ENCODE results near the gene RGMA. TPM values are rescaled to one million over a fixed set of nuclear protein-coding genes. Genes with fewer than 3 reads are reported as not detected.

The RGMA gene
- total RNA-seq, 1 donor from 2014 or later: 6.2 TPM

DNA sequence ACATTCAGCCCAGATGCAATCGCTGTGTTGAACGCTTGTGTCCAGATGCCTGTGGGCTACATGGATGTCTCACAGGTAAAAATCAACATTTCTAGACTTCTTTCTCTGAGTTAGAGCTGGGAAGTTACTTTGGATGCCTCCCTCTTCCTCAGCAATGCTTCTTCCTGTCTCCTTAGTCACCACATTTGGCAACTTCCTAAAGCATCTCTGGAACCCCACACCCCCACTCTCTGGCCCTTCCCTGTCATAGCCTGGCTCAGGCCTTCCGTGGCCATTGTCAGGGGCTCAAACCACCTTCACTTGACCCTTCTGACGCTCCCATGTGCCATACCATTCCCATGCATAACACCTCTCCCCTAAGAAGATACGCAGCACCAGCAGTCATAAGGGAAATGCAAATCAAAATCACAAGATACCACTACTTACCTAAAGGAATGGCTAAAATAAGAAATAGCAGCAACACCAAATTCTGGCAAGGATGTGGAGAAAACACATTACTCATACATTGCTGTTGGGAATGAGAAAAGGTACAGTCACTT is 21.6 kb upstream of the RGMA start:
- Histone ChIP-seq H2AFZ (ENCODE audit: low read depth, low read length) (no peak overlapping the region), H3K4me1 (ENCODE audit: insufficient read depth, low read length) (no peaks in the 10 kb centered on the region), H3K79me2 (ENCODE audit: insufficient read depth, low read length) (no peaks in the 10 kb centered on the region), H3K27ac (ENCODE audit: low read depth, low read length) (no peak overlapping the region), H3K36me3 (ENCODE audit: insufficient read depth, low read length) (no peaks in the 10 kb centered on the region), H3K4me3 (ENCODE audit: insufficient read depth, low read depth, low read length) (no peak overlapping the region), H4K20me1 (ENCODE audit: insufficient read depth, low read length) (no peaks in the 10 kb centered on the region), H3K27me3 (ENCODE audit: insufficient read depth, low read length) (no peaks in the 10 kb centered on the region), H3K4me2 (ENCODE audit: low read length) (no peak overlapping the region), H3K9me3 (ENCODE audit: insufficient read depth, low read depth, low read length) (peaks cover 3% of the 10 kb centered on the region), H3K9ac (ENCODE audit: low read length) (no peak overlapping the region)
- H3K9me3 Mint-ChIP-seq (ENCODE audit: unreplicated experiment): no peaks in the 10 kb centered on the region
- H3K4me3 Mint-ChIP-seq (ENCODE audit: unreplicated experiment): no peak overlapping the region
- TF ChIP-seq EZH2 (IDR thresholded peaks at IDR 0.05; ENCODE audit: insufficient read depth, low read length): no peak
- TF ChIP-seq, protein P1, sequence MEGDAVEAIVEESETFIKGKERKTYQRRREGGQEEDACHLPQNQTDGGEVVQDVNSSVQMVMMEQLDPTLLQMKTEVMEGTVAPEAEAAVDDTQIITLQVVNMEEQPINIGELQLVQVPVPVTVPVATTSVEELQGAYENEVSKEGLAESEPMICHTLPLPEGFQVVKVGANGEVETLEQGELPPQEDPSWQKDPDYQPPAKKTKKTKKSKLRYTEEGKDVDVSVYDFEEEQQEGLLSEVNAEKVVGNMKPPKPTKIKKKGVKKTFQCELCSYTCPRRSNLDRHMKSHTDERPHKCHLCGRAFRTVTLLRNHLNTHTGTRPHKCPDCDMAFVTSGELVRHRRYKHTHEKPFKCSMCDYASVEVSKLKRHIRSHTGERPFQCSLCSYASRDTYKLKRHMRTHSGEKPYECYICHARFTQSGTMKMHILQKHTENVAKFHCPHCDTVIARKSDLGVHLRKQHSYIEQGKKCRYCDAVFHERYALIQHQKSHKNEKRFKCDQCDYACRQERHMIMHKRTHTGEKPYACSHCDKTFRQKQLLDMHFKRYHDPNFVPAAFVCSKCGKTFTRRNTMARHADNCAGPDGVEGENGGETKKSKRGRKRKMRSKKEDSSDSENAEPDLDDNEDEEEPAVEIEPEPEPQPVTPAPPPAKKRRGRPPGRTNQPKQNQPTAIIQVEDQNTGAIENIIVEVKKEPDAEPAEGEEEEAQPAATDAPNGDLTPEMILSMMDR (IDR thresholded peaks at IDR 0.05; ENCODE audit: insufficient read depth, low read depth, low read length): no peak
- H3K27ac Mint-ChIP-seq (ENCODE audit: unreplicated experiment): no peak overlapping the region
- H3K36me3 Mint-ChIP-seq (ENCODE audit: low read depth, unreplicated experiment): peaks cover 2% of the 10 kb centered on the region
- DNase-seq (ENCODE audit: low read depth) (no peak), FAIRE-seq (no peak)
- peaks cover 5% of the 10 kb centered on the region for H3K27me3 Mint-ChIP-seq (ENCODE audit: low read depth, unreplicated experiment)
- peaks cover 2% of the 10 kb centered on the region for H3K4me1 Mint-ChIP-seq (ENCODE audit: low read depth, unreplicated experiment)

- Histone ChIP-seq H3K4me2 (ENCODE audit: low read length) (no peak overlapping the region), H3K36me3 (ENCODE audit: insufficient read depth, low read length) (no peaks in the 10 kb centered on the region), H3K27me3 (ENCODE audit: insufficient read depth, low read length) (no peaks in the 10 kb centered on the region), H3K4me1 (ENCODE audit: insufficient read depth, low read length) (no peaks in the 10 kb centered on the region), H3K79me2 (ENCODE audit: insufficient read depth, low read length) (no peaks in the 10 kb centered on the region), H3K4me3 (ENCODE audit: insufficient read depth, low read depth, low read length) (no peak overlapping the region), H3K9ac (ENCODE audit: low read length) (no peak overlapping the region), H4K20me1 (ENCODE audit: insufficient read depth, low read length) (no peaks in the 10 kb centered on the region), H2AFZ (ENCODE audit: low read depth, low read length) (no peak overlapping the region), H3K27ac (ENCODE audit: low read depth, low read length) (no peak overlapping the region), H3K9me3 (ENCODE audit: insufficient read depth, low read depth, low read length) (peaks cover 3% of the 10 kb centered on the region)
- Mint-ChIP-seq H3K4me3 (ENCODE audit: unreplicated experiment) (no peak overlapping the region), H3K27ac (ENCODE audit: unreplicated experiment) (no peak overlapping the region), H3K27me3 (ENCODE audit: low read depth, unreplicated experiment) (peaks cover 6% of the 10 kb centered on the region), H3K36me3 (ENCODE audit: low read depth, unreplicated experiment) (peaks cover 2% of the 10 kb centered on the region), H3K4me1 (ENCODE audit: low read depth, unreplicated experiment) (peaks cover 2% of the 10 kb centered on the region), H3K9me3 (ENCODE audit: unreplicated experiment) (no peaks in the 10 kb centered on the region)
- FAIRE-seq (no peak), DNase-seq (ENCODE audit: low read depth) (no peak)
- TF ChIP-seq, protein P1 (IDR thresholded peaks at IDR 0.05; ENCODE audit: insufficient read depth, low read depth, low read length): no peak
- no peak for TF ChIP-seq EZH2 (IDR thresholded peaks at IDR 0.05; ENCODE audit: insufficient read depth, low read length)
Observed at GRCh38 chr15:93109336-93110102, 20.5 kb upstream of the RGMA start.

DNA sequence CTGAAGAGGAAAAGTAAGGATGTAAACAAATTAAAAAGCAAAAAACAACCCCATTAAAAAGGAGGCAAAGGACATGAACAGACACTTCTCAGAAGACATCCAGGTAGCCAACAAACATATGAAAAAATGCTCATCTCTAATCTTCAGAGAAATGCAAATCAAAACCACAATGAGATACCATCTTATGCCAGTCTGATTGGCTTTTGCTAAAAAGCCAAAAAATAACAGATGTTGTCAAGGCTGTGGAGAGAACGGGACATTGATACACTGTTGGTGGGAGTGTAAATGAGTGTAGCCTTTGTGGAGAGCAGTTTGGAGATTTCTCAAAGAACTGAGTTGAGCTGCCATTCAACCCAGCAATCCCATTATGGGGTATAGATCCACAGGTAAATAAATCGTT is 18.6 kb upstream of the RGMA start:
- H2AFZ ChIP-seq (ENCODE audit: low read depth, low read length): no peak overlapping the region
- Mint-ChIP-seq H3K27me3 (ENCODE audit: low read depth, unreplicated experiment) (peaks cover 9% of the 10 kb centered on the region), H3K4me1 (ENCODE audit: low read depth, unreplicated experiment) (peaks cover 2% of the 10 kb centered on the region), H3K27ac (ENCODE audit: unreplicated experiment) (no peak overlapping the region), H3K4me3 (ENCODE audit: unreplicated experiment) (no peak overlapping the region), H3K9me3 (ENCODE audit: unreplicated experiment) (no peaks in the 10 kb centered on the region), H3K36me3 (ENCODE audit: low read depth, unreplicated experiment) (peaks cover 2% of the 10 kb centered on the region)
- H3K4me3 ChIP-seq (ENCODE audit: insufficient read depth, low read depth, low read length): no peak overlapping the region
- H3K79me2 ChIP-seq (ENCODE audit: insufficient read depth, low read length): no peaks in the 10 kb centered on the region
- TF ChIP-seq, protein P1 (IDR thresholded peaks at IDR 0.05; ENCODE audit: insufficient read depth, low read depth, low read length): no peak
- TF ChIP-seq EZH2 (IDR thresholded peaks at IDR 0.05; ENCODE audit: insufficient read depth, low read length): no peak
- no peak overlapping the region for H3K9ac ChIP-seq (ENCODE audit: low read length)
- DNase-seq (ENCODE audit: low read depth): no peak
- no peak for FAIRE-seq
- no peaks in the 10 kb centered on the region for H3K27me3 ChIP-seq (ENCODE audit: insufficient read depth, low read length)
- H3K27ac ChIP-seq (ENCODE audit: low read depth, low read length): no peak overlapping the region
- peaks cover 3% of the 10 kb centered on the region for H3K9me3 ChIP-seq (ENCODE audit: insufficient read depth, low read depth, low read length)
- no peaks in the 10 kb centered on the region for H3K4me1 ChIP-seq (ENCODE audit: insufficient read depth, low read length)
- H3K36me3 ChIP-seq (ENCODE audit: insufficient read depth, low read length): no peaks in the 10 kb centered on the region
- no peaks in the 10 kb centered on the region for H4K20me1 ChIP-seq (ENCODE audit: insufficient read depth, low read length)
- no peak overlapping the region for H3K4me2 ChIP-seq (ENCODE audit: low read length)
